GM19351 (cell line): ENCODE measurements around the gene SERP1.

Experiments used
- ATAC-seq: cut with Tn5 transposase; IDR thresholded peaks from one replicate; pipeline ENCODE4 v1.9.1; 2021; ENCODE audit warnings: mild to moderate bottlenecking, moderate library complexity; ENCODE audit not compliant: unreplicated experiment

SERP1 gene

GRCh38 chr3:150494411-150494977 is 51.8 kb downstream of the SERP1 start:
- ATAC-seq: no peak
